Lower leg skin (tissue), 4 donors: ENCODE results near the gene MRPL51. TPM values are rescaled to one million over a fixed set of nuclear protein-coding genes. Genes with fewer than 3 reads are reported as not detected.

Experiments used
- DNase-seq, 2 donors: peaks; one replicate each; pipeline ENCODE4 v3.0.0-alpha.2; 2019; ENCODE audit warnings: low spot score in 2 of 2
- H3K4me3 ChIP-seq: fragments of 200-600 bp; sonication (generic); 2 replicates; pipeline ENCODE4 v1.5.1; 2017; ENCODE audit warnings: mild to moderate bottlenecking, low read depth; ENCODE audit not compliant: poor library complexity, severe bottlenecking
- POLR2A ChIP-seq, 2 donors: fragments of 450-650 bp; IDR thresholded peaks; one replicate each; pipeline ENCODE4 v1.6.1; 2016 to 2017; ENCODE audit warnings: antibody characterized with exemption in 2 of 2, mild to moderate bottlenecking in 1 of 2, moderate library complexity in 1 of 2
- WGBS, 2 donors: methylation state at CpG; one replicate each; pipeline ENCODE4 v1.1.5; 2018; 5-methylcytosine and 5-hydroxymethylcytosine counted together
- intact Hi-C: fragments of 100-400 bp; cut with DNase I; formaldehyde crosslinking; loops from one replicate; pipeline ENCODE4 v1.15.0; 2023; ENCODE audit warnings: low total_unique reads
- total RNA-seq, 4 donors: library from RNA; depleted of rRNA; stranded (reverse); fragments of >200 nt; gene quantifications; one replicate each; pipeline ENCODE4 v1.1.0, GENCODE V29; 2016
- TF ChIP-seq, protein P1 (sequence below), 3 donors: fragments of 450-650 bp; IDR thresholded peaks; one replicate each; pipeline ENCODE4 v1.5.1; 2016; ENCODE audit warnings: antibody characterized with exemption in 3 of 3, mild to moderate bottlenecking in 3 of 3, moderate library complexity in 2 of 3

Gene MRPL51
- total RNA-seq, 4 donors from 2014 or later: 38.6 to 62.1 (median 58.7) TPM

DNA sequence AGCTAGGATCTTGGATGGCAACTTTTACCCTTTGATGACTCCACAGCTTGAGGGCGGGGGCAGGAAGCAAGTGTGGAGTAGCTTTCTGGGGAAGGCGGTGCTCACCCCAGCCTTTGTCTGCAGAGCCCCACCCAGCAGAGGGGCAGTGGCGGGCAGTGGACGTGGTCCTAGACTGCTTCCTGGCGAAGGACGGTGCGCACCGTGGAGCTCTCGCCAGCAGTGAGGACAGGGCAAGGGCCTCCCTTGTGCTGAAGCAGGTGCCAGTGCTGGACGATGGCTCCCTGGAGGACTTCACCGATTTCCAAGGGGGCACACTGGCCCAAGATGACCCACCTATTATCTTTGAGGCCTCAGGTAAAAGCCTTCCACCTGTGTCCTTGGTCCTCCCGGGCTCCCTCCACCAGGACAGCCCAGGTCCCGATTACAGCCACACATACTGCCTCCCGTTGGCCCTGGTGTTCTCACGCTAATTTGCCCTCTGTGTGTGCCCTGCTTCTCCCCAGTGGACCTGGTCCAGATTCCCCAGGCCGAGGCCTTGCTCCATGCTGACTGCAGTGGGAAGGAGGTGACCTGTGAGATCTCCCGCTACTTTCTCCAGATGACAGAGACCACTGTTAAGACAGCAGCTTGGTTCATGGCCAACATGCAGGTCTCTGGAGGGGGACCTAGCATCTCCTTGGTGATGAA is 40.0 kb downstream of the MRPL51 start:
- DNase-seq: peak in 1 of 2 donors; percentile 86
- TF ChIP-seq, protein P1, sequence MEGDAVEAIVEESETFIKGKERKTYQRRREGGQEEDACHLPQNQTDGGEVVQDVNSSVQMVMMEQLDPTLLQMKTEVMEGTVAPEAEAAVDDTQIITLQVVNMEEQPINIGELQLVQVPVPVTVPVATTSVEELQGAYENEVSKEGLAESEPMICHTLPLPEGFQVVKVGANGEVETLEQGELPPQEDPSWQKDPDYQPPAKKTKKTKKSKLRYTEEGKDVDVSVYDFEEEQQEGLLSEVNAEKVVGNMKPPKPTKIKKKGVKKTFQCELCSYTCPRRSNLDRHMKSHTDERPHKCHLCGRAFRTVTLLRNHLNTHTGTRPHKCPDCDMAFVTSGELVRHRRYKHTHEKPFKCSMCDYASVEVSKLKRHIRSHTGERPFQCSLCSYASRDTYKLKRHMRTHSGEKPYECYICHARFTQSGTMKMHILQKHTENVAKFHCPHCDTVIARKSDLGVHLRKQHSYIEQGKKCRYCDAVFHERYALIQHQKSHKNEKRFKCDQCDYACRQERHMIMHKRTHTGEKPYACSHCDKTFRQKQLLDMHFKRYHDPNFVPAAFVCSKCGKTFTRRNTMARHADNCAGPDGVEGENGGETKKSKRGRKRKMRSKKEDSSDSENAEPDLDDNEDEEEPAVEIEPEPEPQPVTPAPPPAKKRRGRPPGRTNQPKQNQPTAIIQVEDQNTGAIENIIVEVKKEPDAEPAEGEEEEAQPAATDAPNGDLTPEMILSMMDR (IDR thresholded peaks at IDR 0.05): no peak
- TF ChIP-seq POLR2A (IDR thresholded peaks at IDR 0.05): no peak
- intact Hi-C loops: no loop called here
- 50 to 53% methylated on average over 14 to 17 of the region's 17 CpGs for WGBS, 2 donors
- H3K4me3 ChIP-seq: no peak overlapping the region

DNA sequence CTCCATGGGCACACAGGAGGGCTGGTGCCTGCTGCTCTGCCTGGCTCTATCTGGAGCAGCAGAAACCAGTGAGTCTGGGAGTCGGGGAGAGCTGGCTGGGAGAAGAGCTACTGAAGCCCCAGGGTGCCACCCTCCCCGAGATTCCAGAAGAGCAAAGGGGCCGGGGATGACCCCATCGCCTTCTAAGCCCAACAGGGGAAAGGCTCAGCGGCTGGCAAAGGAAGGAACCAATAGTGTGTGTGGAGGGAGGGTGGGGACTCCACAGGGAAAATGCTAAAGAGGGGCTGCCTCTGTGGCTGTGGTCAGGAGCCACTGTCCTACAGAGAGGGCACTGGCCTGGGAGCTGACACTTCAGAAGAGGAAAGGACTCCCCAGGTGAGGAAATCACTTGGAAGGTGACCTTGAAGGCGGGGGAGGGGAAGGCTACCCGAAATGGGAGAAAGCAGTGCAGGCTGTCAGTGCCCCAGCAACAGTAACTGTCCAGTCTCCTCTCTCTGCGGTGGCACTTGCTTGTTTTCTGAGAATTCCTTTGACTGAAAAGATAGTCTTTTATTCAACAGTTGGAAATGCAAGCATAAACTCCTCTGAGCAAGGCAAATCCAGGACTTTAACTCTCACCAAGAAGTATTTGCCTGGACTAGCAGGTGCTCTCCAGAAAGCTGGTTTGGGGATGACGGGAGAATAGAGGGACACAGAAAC is 40.7 kb downstream of the MRPL51 start:
- peak in 1 of 2 donors; percentile 85 for DNase-seq
- intact Hi-C loops: no loop called here
- 2 to 3% methylated on average over 9 of the region's 9 CpGs for WGBS, 2 donors
- H3K4me3 ChIP-seq: peak overlapping the region; percentile 66
- no peak for TF ChIP-seq POLR2A (IDR thresholded peaks at IDR 0.05)
- TF ChIP-seq, protein P1 (IDR thresholded peaks at IDR 0.05): no peak

DNA sequence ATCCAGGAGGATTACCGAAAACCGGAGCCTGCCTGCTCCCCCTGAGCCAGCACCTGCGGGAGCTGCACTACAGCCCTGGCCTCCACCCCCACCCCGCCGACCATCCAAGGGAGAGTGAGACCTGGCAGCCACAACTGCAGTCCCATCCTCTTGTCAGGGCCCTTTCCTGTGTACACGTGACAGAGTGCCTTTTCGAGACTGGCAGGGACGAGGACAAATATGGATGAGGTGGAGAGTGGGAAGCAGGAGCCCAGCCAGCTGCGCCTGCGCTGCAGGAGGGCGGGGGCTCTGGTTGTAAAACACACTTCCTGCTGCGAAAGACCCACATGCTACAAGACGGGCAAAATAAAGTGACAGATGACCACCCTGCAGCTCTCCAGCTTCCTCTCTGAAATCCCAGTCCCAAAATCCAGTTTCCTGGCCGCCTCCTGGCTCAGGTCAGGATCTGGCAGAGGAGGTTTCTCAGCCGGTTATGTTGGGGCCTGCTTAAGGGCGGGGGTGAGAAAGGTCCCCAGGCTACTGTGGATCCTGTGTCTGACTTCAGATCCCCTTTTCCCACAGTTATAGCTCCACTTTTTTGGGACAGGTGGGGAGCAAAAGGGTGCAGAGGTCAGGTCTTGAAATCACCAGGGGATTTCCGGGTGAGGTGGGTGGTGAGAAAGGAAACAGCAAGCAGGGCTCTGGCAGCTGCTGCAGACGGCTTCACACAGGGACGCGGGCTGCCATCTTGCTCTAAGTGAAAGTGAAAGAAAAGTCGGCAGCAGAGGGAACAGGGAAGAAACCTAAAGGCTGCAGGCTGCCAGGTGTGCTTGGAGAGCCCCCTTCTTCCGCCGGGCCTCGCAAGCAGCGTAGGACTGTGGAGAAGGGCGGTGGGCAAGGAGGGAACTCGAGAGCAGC is 41.5 kb downstream of the MRPL51 start, which contains the start of gene TAPBPL:
Gene TAPBPL, plus strand, starts transcription at position 695 of the 897 bp plus-strand sequence. CDS start 207 bp downstream, outside the sequence.
- no peak for TF ChIP-seq POLR2A (IDR thresholded peaks at IDR 0.05)
- TF ChIP-seq, protein P1 (IDR thresholded peaks at IDR 0.05): no peak
- peak within 1 kb of the TSS; percentile 66 for H3K4me3 ChIP-seq
- DNase-seq: peak; percentile 86 to 95
- WGBS, 2 donors: 1% methylated on average over 27 of the region's 27 CpGs
- intact Hi-C loops: no loop called here

DNA sequence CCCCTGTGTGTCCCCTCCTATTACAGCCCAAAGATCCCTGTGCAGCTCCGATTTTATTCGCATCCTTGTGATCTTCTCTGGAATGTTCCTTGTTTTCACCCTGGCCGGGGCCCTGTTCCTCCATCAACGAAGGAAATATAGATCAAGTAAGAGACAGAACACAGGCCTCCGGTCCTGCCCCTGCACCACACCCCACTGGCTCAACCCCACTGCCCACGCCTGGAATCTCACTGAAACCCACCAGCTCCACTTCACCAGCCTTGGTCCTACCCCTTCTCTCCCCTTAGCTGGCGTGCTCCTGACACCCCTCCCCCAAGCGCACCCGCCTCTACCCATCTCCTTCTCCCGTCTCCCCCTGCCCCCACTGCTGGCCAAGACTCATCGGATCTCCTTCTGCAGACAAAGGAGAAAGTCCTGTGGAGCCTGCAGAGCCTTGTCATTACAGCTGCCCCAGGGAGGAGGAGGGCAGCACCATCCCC is 42.2 kb downstream of the MRPL51 start:
- intact Hi-C loops: no loop called here
- DNase-seq: peak in 1 of 2 donors; percentile 89

More for the DNA sequence above, 42.2 kb downstream of the MRPL51 start:
- 3 to 8% methylated on average over 11 of the region's 11 CpGs for WGBS, 2 donors
- peak overlapping the region; percentile 66 for H3K4me3 ChIP-seq
- TF ChIP-seq, protein P1 (IDR thresholded peaks at IDR 0.05): no peak
- TF ChIP-seq POLR2A (IDR thresholded peaks at IDR 0.05): no peak
